ENCODE results near the gene SMLR1.

DNA sequence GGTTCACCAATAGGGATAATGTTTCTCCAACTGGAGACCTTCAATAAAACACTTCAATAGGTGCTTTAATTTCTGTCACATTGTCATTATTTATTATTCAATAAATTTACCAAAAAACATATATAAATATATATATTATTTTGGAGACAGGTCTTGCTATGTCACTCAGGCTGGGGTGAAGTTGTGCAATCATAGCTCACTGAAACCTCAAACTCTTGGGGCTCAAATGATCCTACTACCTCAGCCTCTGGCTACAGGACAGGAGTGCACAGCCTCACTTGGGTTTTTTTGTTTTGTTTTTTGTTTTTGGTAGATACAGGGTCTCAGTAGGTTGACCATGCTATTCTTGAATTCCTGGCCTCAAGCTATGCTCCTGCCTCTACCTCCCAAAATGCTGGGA, 9.9 kb downstream of the SMLR1 start:
- TF ChIP-seq, protein P1, sequence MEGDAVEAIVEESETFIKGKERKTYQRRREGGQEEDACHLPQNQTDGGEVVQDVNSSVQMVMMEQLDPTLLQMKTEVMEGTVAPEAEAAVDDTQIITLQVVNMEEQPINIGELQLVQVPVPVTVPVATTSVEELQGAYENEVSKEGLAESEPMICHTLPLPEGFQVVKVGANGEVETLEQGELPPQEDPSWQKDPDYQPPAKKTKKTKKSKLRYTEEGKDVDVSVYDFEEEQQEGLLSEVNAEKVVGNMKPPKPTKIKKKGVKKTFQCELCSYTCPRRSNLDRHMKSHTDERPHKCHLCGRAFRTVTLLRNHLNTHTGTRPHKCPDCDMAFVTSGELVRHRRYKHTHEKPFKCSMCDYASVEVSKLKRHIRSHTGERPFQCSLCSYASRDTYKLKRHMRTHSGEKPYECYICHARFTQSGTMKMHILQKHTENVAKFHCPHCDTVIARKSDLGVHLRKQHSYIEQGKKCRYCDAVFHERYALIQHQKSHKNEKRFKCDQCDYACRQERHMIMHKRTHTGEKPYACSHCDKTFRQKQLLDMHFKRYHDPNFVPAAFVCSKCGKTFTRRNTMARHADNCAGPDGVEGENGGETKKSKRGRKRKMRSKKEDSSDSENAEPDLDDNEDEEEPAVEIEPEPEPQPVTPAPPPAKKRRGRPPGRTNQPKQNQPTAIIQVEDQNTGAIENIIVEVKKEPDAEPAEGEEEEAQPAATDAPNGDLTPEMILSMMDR (conservative IDR thresholded peaks at IDR 0.05; ENCODE audit: low read length), result no peak
- no peak for TF ChIP-seq EZH2phosphoT487 (IDR thresholded peaks at IDR 0.05; ENCODE audit: borderline replicate concordance, low read depth, low read length)

All from OCI-LY7 (cell line).